Endometrium (tissue), 2 donors: Measurements from ENCODE around the gene SPSB1.

Experiments used
- FAIRE-seq: peaks from 2 replicates; lab custom pipeline; 2012; peaks lifted over from hg19 to GRCh38; lab: Jason Lieb, UNC
- donor health status: control.
- donor health status: control.

The SPSB1 gene

GRCh38 chr1:9320520-9321479, 28.1 kb downstream of the SPSB1 start:
- no peak for FAIRE-seq

GRCh38 chr1:9321480-9321849, 28.8 kb downstream of the SPSB1 start:
- FAIRE-seq, result no peak

GRCh38 chr1:9321986-9322660, 29.4 kb downstream of the SPSB1 start:
- FAIRE-seq, result no peak

GRCh38 chr1:9322661-9323244, 30.1 kb downstream of the SPSB1 start:
- FAIRE-seq, result no peak

- no peak for FAIRE-seq
Measured at GRCh38 chr1:9324246-9325096, 31.8 kb downstream of the SPSB1 start.

GRCh38 chr1:9326596-9326995, 33.9 kb downstream of the SPSB1 start:
- no peak for FAIRE-seq

- FAIRE-seq, result no peak
Measured at GRCh38 chr1:9328201-9328600, 35.5 kb downstream of the SPSB1 start.

GRCh38 chr1:9328715-9329114, 36.0 kb downstream of the SPSB1 start:
- no peak for FAIRE-seq

GRCh38 chr1:9331016-9331415, 38.3 kb downstream of the SPSB1 start:
- no peak for FAIRE-seq

- FAIRE-seq, result no peak
Measured at GRCh38 chr1:9331558-9332346, 39.1 kb downstream of the SPSB1 start.

GRCh38 chr1:9332513-9333143, 39.9 kb downstream of the SPSB1 start:
- FAIRE-seq, result no peak

GRCh38 chr1:9338397-9339246, 45.9 kb downstream of the SPSB1 start:
- no peak for FAIRE-seq

GRCh38 chr1:9340172-9340854, 47.6 kb downstream of the SPSB1 start:
- no peak for FAIRE-seq

GRCh38 chr1:9340864-9341263, 48.2 kb downstream of the SPSB1 start:
- FAIRE-seq, result no peak

- no peak for FAIRE-seq
Measured at GRCh38 chr1:9341301-9341845, 48.7 kb downstream of the SPSB1 start.

GRCh38 chr1:9343269-9343668, 50.6 kb downstream of the SPSB1 start:
- FAIRE-seq, result no peak

- no peak for FAIRE-seq
Measured at GRCh38 chr1:9344426-9345200, 51.9 kb downstream of the SPSB1 start.

GRCh38 chr1:9345471-9345870, 52.8 kb downstream of the SPSB1 start:
- no peak for FAIRE-seq
